ENCODE measurements around the gene VCP.

VCP gene

DNA sequence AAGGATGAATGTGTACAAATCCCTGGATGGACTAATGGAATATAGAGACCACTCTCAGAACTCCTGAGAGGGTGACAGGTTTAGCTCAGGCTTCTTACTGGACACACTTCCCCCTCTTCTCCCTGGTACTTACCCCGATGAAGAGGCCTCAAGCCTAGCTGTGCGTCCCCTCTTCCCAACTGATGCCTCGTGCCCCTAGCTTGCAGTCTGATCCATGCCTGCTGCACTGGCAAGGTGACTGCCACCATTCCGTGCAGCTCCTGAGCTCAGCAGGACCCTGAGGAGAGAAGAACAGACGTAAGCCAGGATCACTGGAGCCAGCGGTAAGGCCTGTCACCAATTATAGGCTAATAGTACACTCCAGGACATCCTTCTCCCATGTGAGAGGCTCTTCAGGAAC is 36.0 kb upstream of the VCP start:
- peaks cover 81% of the 10 kb centered on the region for H3K36me3 Mint-ChIP-seq (ENCODE audit: low read depth)
- H3K27ac Mint-ChIP-seq: peak overlapping the region; percentile 88
- peaks cover 81% of the 10 kb centered on the region for H3K4me1 Mint-ChIP-seq (ENCODE audit: low read depth)
- no peak overlapping the region for H3K4me3 Mint-ChIP-seq
- no peaks in the 10 kb centered on the region for H3K27me3 Mint-ChIP-seq
- no peaks in the 10 kb centered on the region for H3K9me3 Mint-ChIP-seq
- intact Hi-C loops (cut with micrococcal nuclease): no loop called here

GRCh38 chr9:35107297-35108290 is 35.2 kb upstream of the VCP start:
- Mint-ChIP-seq H3K4me1 (ENCODE audit: low read depth) (peaks cover 81% of the 10 kb centered on the region), H3K27ac (no peak overlapping the region), H3K9me3 (no peaks in the 10 kb centered on the region), H3K27me3 (no peaks in the 10 kb centered on the region), H3K36me3 (ENCODE audit: low read depth) (peaks cover 86% of the 10 kb centered on the region), H3K4me3 (no peak overlapping the region)
- intact Hi-C loops (cut with micrococcal nuclease): no loop called here

GRCh38 chr9:35106343-35106730 is 33.9 kb upstream of the VCP start:
- Mint-ChIP-seq H3K36me3 (ENCODE audit: low read depth) (peaks cover 90% of the 10 kb centered on the region), H3K4me1 (ENCODE audit: low read depth) (peaks cover 83% of the 10 kb centered on the region), H3K4me3 (no peak overlapping the region), H3K9me3 (no peaks in the 10 kb centered on the region), H3K27ac (peak overlapping the region; percentile 59), H3K27me3 (no peaks in the 10 kb centered on the region)
- intact Hi-C loops (cut with micrococcal nuclease): no loop called here

- H3K36me3 Mint-ChIP-seq (ENCODE audit: low read depth): peaks cover 90% of the 10 kb centered on the region
- H3K4me1 Mint-ChIP-seq (ENCODE audit: low read depth): peaks cover 83% of the 10 kb centered on the region
- H3K27me3 Mint-ChIP-seq: no peaks in the 10 kb centered on the region
- no peak overlapping the region for H3K4me3 Mint-ChIP-seq
- no peaks in the 10 kb centered on the region for H3K9me3 Mint-ChIP-seq
- intact Hi-C loops (cut with micrococcal nuclease): no loop called here
- peak overlapping the region; percentile 59 for H3K27ac Mint-ChIP-seq
Measured at GRCh38 chr9:35105571-35106342, 33.3 kb upstream of the VCP start.

- intact Hi-C loops (cut with micrococcal nuclease): no loop called here
- peaks cover 90% of the 10 kb centered on the region for H3K36me3 Mint-ChIP-seq (ENCODE audit: low read depth)
- H3K27ac Mint-ChIP-seq: no peak overlapping the region
- no peak overlapping the region for H3K4me3 Mint-ChIP-seq
- H3K4me1 Mint-ChIP-seq (ENCODE audit: low read depth): peaks cover 76% of the 10 kb centered on the region
- no peaks in the 10 kb centered on the region for H3K27me3 Mint-ChIP-seq
- H3K9me3 Mint-ChIP-seq: no peaks in the 10 kb centered on the region
Measured at GRCh38 chr9:35105126-35105525, 32.7 kb upstream of the VCP start.

DNA sequence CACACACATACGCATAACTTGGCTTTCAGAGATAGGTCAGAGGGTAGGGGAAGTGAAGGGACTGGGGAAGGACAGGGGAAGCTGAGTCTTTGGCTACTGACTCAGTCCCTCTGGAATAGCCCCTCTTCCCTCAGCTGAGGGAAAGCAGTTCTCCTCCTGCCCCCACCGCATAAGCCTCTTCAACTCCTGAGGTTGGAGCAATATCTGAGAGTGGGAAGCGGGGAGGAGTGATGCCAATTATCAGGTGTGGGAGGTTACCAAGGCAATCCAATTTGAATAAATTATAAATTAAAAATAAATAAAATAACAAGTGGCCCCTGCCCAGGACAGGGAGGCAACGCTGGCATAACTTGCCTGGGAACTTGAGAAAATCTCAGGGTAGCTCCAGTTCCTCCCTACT is 32.2 kb upstream of the VCP start:
- H3K4me1 Mint-ChIP-seq (ENCODE audit: low read depth): peaks cover 71% of the 10 kb centered on the region
- H3K4me3 Mint-ChIP-seq: no peak overlapping the region
- peaks cover 91% of the 10 kb centered on the region for H3K36me3 Mint-ChIP-seq (ENCODE audit: low read depth)
- no peaks in the 10 kb centered on the region for H3K9me3 Mint-ChIP-seq
- H3K27ac Mint-ChIP-seq: peak overlapping the region; percentile 93
- intact Hi-C loops (cut with micrococcal nuclease): loop anchor here (5.0 kb wide), 1 partner anchor 628 kb away; the partner anchor contains the start of genes CREB3 and TLN1
- H3K27me3 Mint-ChIP-seq: no peaks in the 10 kb centered on the region

GRCh38 chr9:35103660-35104191 is 31.3 kb upstream of the VCP start:
- Mint-ChIP-seq H3K4me3 (peak overlapping the region; percentile 98), H3K36me3 (ENCODE audit: low read depth) (peaks cover 90% of the 10 kb centered on the region), H3K9me3 (no peaks in the 10 kb centered on the region), H3K27ac (peak overlapping the region; percentile 93), H3K27me3 (no peaks in the 10 kb centered on the region), H3K4me1 (ENCODE audit: low read depth) (peaks cover 62% of the 10 kb centered on the region)
- intact Hi-C loops (cut with micrococcal nuclease): loop anchor here (1.0 to 5.0 kb wide), 3 partner anchors 8 to 629 kb away; partner anchors contain the start of genes CREB3 and TLN1

- Mint-ChIP-seq H3K36me3 (ENCODE audit: low read depth) (peaks cover 83% of the 10 kb centered on the region), H3K27me3 (no peaks in the 10 kb centered on the region)
Measured at GRCh38 chr9:35102769-35103659, 30.6 kb upstream of the VCP start, which contains the start of gene STOML2. TSS of gene STOML2 (minus strand) at chr9:35103131. CDS start at chr9:35103094, 37 bp downstream.

DNA sequence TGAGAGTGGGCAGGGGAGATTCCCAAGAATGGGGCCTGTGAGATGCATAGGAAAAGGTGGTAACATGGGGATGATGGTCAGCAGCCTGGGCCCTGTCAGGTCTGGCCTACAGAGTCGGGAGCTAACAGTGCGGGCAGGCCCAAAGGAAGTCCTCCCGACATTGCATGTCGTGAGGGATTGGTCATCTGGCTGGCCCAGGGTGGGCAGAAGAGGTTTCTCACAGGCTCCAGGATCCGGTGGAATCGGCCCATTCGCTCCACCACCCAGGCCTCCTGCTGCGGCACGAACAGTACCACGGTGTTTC is 30.0 kb upstream of the VCP start:
- peaks cover 77% of the 10 kb centered on the region for H3K36me3 Mint-ChIP-seq (ENCODE audit: low read depth)
- H3K27ac Mint-ChIP-seq: peak overlapping the region; percentile 93
- no peaks in the 10 kb centered on the region for H3K27me3 Mint-ChIP-seq
- H3K9me3 Mint-ChIP-seq: no peaks in the 10 kb centered on the region
- H3K4me3 Mint-ChIP-seq: peak overlapping the region; percentile 98
- intact Hi-C loops (cut with micrococcal nuclease): loop anchor here (5.0 kb wide), 1 partner anchor 630 kb away; the partner anchor contains the start of genes CREB3 and TLN1
- H3K4me1 Mint-ChIP-seq (ENCODE audit: low read depth): peaks cover 63% of the 10 kb centered on the region

More at GRCh38 chr9:35102769-35103659, 30.6 kb upstream of the VCP start, which contains the start of gene STOML2:
- Mint-ChIP-seq H3K4me3 (peak within 1 kb of the TSS; percentile 98), H3K9me3 (no peaks in the 10 kb centered on the region), H3K4me1 (ENCODE audit: low read depth) (peaks cover 58% of the 10 kb centered on the region), H3K27ac (peak within 1 kb of the TSS; percentile 93)
- intact Hi-C loops (cut with micrococcal nuclease): loop anchor here (1.0 to 5.0 kb wide), 3 partner anchors 8 to 629 kb away; partner anchors contain the start of genes CREB3 and TLN1

GRCh38 chr9:35097573-35097972 is 25.1 kb upstream of the VCP start:
- peaks cover 46% of the 10 kb centered on the region for H3K4me1 Mint-ChIP-seq (ENCODE audit: low read depth)

GRCh38 chr9:35096035-35096849 is 23.8 kb upstream of the VCP start, which contains the start of gene PIGO:
TSS of gene PIGO (minus strand) at chr9:35096591. CDS start at chr9:35095565, 1,026 bp downstream.
- H3K4me1 Mint-ChIP-seq (ENCODE audit: low read depth): peaks cover 33% of the 10 kb centered on the region
- intact Hi-C loops (cut with micrococcal nuclease): loop anchor here (1.0 to 2.0 kb wide), 3 partner anchors 15 to 197 kb away; no protein-coding TSS in a partner anchor
- no peaks in the 10 kb centered on the region for H3K27me3 Mint-ChIP-seq
- peak within 1 kb of the TSS; percentile 92 for H3K27ac Mint-ChIP-seq
- H3K36me3 Mint-ChIP-seq (ENCODE audit: low read depth): peaks cover 62% of the 10 kb centered on the region
- H3K9me3 Mint-ChIP-seq: no peaks in the 10 kb centered on the region
- H3K4me3 Mint-ChIP-seq: peak within 1 kb of the TSS; percentile 78

More at GRCh38 chr9:35097573-35097972, 25.1 kb upstream of the VCP start:
- H3K27ac Mint-ChIP-seq: peak overlapping the region; percentile 17
- H3K4me3 Mint-ChIP-seq: no peak overlapping the region
- peaks cover 60% of the 10 kb centered on the region for H3K36me3 Mint-ChIP-seq (ENCODE audit: low read depth)
- intact Hi-C loops (cut with micrococcal nuclease): loop anchor here (2.0 kb wide), 1 partner anchor 17 kb away; no protein-coding TSS in a partner anchor
- no peaks in the 10 kb centered on the region for H3K27me3 Mint-ChIP-seq
- no peaks in the 10 kb centered on the region for H3K9me3 Mint-ChIP-seq

DNA sequence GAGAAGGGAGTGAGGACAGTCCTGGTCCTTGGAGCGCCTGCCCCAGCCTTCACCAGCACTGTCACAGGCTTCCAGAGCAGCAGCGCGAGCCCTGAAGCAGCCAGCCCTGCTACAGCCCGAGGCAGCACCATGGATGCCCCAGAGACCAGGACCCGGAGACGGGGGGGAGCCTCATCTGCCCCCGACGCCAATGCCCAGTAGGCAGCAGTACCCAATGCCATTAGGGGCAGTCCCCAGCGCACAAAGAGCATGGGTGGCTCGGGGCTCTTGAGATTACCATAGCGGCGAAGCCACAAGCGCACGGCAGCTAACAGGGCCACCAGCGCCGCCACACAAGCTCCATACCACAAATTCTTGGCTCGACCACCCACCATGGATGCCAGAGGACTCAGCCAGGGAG is 19.1 kb upstream of the VCP start:
- Mint-ChIP-seq H3K9me3 (no peaks in the 10 kb centered on the region), H3K27me3 (no peaks in the 10 kb centered on the region), H3K36me3 (ENCODE audit: low read depth) (peaks cover 82% of the 10 kb centered on the region), H3K4me3 (no peak overlapping the region), H3K4me1 (ENCODE audit: low read depth) (peaks cover 23% of the 10 kb centered on the region), H3K27ac (no peak overlapping the region)
- intact Hi-C loops (cut with micrococcal nuclease): no loop called here
